Medulla oblongata (tissue), 1 donor: Measurements from ENCODE around the gene LRRC8C.

Source experiments
- DNase-seq: peaks from one replicate; pipeline ENCODE4 v3.0.0-alpha.2; 2015; ENCODE audit errors: extremely low spot score

LRRC8C gene

GRCh38 chr1:89762779-89763648, 130.1 kb downstream of the LRRC8C start:
- DNase-seq, result peak; percentile 91

GRCh38 chr1:89763649-89763986, 130.7 kb downstream of the LRRC8C start:
- no peak for DNase-seq

- DNase-seq, result no peak
Observed at GRCh38 chr1:89765774-89766173, 132.9 kb downstream of the LRRC8C start.

GRCh38 chr1:89767618-89768017, 134.7 kb downstream of the LRRC8C start:
- DNase-seq, result no peak
